ENCODE results near the gene COPZ2.
A peak's percentile ranks its signal among the peaks of the same experiment; 100 is the strongest.
"Not testable (repeated sequence)": the region's sequence is repeated elsewhere in the genome, so short reads cannot be mapped to it uniquely, and the experiment has no call there.

The COPZ2 gene

DNA sequence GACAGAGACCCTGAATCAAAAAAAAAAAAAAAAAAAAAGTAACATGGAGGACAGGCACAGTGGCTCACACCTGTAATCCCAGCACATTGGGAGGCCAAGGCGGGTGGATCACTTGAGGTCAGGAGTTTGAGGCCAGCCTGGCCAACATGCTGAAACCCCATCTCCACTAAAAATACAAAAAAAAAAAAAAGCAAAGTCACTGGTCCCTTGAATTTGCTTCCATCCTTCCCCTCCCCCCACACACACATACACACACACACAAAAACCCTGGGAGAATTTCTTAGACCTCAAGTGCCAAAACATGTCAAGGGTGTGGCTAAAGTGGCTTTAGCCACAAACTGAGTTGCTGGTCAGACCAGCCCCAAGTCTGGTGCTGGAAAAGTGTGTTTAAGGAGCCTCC is 49.2 kb downstream of the COPZ2 start:
- not testable (repeated sequence) for DNase-seq (ENCODE audit: low read depth in 1 of 2, low spot score in 1 of 2)

DNA sequence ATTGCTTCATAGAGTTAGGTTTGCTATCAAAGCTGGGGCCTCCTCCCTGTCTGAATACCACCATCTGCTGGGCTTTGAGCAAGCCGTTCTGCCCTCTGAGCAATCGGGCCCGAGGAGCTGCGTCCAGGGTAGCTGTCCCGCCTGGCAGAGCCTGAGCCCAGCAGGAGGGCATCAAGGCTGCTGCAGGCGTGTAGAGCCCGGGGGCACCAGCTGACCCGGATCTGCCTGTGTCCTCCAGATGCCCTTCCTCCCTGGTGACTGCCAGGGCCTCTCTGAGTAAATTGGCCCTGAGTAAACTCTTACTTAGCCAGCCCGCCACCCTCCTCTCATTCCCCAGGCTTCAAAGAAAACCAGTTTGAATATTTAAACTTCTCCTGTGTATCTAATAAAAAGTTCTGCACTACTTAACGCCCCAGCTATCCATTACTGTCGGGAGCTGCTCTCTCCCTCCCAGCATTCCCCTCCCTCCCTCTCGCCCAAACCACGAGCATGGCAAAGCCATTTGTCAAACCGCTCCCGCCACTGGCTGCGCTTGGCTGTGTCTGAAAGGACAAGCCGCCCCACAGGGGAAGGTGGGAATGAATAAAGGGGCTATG is 50.3 kb downstream of the COPZ2 start:
- DNase-seq (ENCODE audit: low read depth in 1 of 2, low spot score in 1 of 2) = no peak

DNA sequence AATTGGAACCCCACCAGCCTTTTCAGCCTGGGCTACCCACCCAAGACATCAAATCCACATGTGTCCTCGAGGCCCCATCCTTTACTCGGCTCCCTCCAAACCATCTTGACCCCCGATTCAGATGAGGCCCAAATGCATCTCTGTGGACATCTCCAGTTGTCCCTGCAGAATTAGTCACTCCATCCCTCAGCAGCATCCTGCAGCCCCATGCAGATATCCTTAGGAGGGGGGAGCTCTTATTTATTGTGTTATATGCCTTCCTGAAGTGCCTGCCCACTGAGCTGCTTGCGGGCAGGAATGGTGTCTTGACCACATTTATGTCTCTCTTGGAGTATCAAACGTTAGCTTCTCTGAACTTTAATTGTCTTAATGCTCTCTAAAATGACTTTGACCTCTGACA is 51.1 kb downstream of the COPZ2 start:
- no peak for DNase-seq (ENCODE audit: low read depth in 1 of 2, low spot score in 1 of 2)

DNA sequence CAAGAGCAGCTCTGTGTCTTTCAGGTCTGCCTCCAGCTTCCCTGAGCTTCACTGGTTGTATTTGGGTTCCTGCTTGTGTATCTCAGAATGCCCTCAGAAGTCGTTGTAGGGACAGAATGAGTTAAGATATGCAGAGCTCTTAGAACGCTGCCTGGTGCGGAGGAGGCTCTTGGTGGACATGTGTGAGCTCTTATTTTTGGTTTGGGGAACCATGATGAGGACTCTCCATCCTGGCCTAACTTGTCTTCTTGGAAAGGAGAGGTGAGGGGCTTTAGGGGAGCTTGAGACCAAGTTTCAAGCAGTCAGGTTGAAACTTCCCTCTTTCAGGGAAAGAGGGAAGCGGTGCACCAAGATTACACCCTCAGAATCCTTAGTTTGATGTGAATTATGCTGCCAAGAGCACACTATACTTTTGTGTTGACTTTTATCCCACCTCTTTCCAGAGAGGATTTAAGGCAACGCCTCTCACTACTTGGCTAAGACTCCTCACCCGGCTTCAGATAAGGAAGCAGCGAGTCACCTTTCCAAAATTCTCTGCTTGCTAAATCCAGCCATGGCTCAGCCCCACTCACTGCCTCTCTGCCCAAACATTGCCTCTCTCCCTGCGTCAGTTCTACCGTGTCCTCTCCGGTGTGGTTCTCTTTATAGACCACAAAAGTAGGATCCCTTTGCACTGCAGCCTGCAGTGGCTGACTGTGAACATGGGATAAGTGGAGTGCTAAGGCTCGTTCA is 53.9 kb downstream of the COPZ2 start:
- no peak for DNase-seq (ENCODE audit: low read depth in 1 of 2, low spot score in 1 of 2)

DNA sequence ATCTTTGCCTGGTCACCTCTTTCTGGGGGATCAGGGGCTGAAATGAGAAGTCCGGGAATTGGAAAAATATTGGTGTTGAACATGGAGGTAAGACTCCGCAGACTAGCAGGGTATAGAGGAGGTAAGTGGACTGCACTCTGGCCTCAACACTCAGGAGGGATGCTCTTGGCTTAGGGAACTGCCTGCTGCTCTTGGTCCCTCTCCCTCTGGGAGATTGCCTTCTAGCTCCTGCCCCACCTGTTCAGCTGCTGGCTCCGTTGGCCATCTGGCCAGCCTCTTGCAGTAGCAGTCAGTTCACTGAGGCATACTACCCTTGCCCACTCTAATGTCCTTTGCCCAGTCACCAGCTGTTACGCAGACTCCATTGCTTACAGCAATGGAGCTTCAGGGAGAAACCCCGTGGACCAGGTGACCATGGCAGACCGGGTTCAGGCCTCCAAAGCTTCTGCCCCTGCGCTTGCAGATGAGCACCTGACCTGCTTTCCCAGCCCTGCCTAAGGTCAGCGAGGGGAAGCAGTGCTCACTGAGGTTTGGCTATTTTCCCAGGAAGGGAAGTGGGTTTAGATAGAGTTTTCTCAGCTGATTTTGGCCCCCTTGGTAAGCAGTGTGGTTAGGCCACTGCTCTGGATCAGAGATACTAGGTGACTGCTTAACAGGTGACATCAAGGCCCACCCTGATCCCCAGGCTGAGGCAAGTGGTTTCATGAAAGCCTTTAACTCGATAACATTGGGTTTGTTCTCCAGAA is 54.8 kb downstream of the COPZ2 start:
- DNase-seq (ENCODE audit: low read depth in 1 of 2, low spot score in 1 of 2) = no peak

DNA sequence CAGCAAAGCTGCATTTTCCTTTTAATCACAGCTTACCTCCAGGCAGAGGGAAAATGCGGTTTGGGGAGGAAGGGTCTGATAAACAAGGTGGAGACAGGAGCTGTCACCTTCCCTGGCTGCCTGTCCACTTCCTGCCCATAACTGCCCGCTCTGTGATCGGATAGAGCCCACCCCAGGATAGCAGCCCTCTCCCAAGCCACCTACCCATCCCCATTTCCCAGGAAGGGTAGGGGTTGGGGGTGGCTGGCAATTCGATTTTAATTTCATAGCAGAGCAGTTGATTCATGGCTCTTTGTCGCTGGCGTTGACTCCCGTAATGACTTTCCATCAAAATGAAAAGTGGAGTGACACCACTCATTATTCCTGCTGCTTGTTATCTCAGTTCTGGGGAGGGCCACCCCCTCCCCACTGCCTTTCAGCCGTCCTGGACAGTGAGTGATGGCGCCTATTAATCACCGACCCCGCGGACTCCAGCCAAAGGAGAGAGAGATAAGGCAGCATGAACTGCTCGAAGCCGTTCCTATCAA is 55.4 kb downstream of the COPZ2 start:
- no peak for DNase-seq (ENCODE audit: low read depth in 1 of 2, low spot score in 1 of 2)

DNA sequence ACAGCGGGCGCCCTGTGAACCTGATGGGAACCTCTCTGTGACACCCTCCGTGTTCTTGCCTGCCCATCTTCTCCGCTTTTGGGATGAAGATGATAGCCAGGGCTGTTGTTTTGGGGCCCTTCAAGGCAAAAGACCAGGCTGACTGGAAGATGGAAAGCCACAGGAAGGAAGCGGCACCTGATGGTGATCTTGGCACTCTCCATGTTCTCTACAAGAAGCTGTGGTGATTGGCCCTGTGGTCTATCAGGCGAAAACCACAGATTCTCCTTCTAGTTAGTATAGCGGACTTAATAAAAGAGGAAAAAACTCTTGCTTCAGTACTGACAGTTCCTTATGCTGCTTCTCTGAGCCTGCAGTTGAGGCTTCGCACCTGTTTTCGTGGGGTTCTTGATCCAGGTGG is 56.1 kb downstream of the COPZ2 start:
- no peak for DNase-seq (ENCODE audit: low read depth in 1 of 2, low spot score in 1 of 2)

DNA sequence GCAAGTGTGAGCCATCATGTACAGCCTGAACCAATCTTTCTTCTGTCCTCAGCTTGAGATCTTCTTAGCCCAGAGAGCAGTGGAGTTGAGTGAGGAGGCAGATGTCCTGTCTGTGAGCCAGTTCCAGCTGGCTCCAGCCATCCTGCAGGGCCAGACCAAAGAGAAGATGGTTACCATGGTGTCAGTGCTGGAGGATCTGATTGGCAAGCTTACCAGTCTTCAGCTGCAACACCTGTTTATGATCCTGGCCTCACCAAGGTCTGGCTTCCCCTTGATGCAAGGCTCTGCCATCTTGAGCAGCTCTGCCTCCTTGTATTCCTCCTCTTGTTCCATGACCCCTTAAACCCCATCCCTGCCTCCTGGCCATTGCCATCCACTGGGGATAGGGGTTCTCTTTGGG is 57.1 kb downstream of the COPZ2 start:
- no peak for DNase-seq (ENCODE audit: low read depth in 1 of 2, low spot score in 1 of 2)

DNA sequence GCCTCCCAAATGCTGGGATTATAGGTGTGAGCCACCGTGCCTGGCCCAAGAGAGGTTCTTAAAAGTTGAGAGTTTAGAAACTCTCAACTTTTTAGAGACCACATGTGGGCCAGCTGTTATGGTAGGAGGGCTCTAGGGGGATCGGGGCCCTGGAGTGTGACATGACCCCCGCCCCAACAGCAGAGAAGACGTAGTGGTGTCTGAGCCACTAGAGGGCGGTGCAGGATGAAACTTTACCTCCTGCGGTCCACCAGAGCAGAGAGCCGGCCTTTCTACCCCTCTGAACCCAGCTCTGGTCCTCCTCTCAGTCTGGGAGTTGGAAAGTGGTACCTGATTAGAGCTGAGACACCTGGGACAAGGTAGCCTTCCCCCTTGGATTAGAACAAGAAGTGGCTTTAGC is 59.3 kb downstream of the COPZ2 start:
- DNase-seq (ENCODE audit: low read depth in 1 of 2, low spot score in 1 of 2) = peak in 1 of 2 donors; percentile 18

Measured in activated CD4-positive, alpha-beta T cell treated with anti-CD3 and anti-CD28 coated beads, Interleukin-2, amount 50 U/mL, for 24 hours (primary cell).